Mucosa of descending colon (tissue), 3 donors: ENCODE results near the gene PIK3R2. TPM values are rescaled to one million over a fixed set of nuclear protein-coding genes. Genes with fewer than 3 reads are reported as not detected.

Source experiments
- ATAC-seq: fragments of 200-7000 bp; cut with Tn5 transposase; one replicate; pipeline ENCODE4 v1.9.1; 2020; ENCODE audit warnings: mild to moderate bottlenecking, moderate library complexity
- DNase-seq, 3 donors: peaks; one replicate each; pipeline ENCODE4 v3.0.0-alpha.2; 2020
- H3K36me3 ChIP-seq: fragments of 200-600 bp; one replicate; pipeline ENCODE4 v1.8.0; 2021; ENCODE audit warnings: low read depth, mild to moderate bottlenecking
- H3K4me1 ChIP-seq: fragments of 200-600 bp; one replicate; pipeline ENCODE4 v1.8.0; 2021; ENCODE audit warnings: low read depth, mild to moderate bottlenecking
- H3K4me3 ChIP-seq: fragments of 200-600 bp; one replicate; pipeline ENCODE4 v1.8.0; 2021; ENCODE audit warnings: mild to moderate bottlenecking
- H3K9me3 ChIP-seq: fragments of 200-600 bp; one replicate; pipeline ENCODE4 v1.8.0; 2021; ENCODE audit warnings: mild to moderate bottlenecking
- CTCF ChIP-seq: fragments of 200-600 bp; IDR thresholded peaks from one replicate; pipeline ENCODE4 v1.8.0; 2022; ENCODE audit warnings: antibody characterized with exemption, mild to moderate bottlenecking
- intact Hi-C, 2 donors: fragments of 100-400 bp; cut with DNase I in 1 of 2; cut with micrococcal nuclease in 1 of 2; formaldehyde crosslinking; loops; one replicate each; pipeline versions ENCODE4 v1.11.0 to v1.11.1; 2022; cut with DNase I, micrococcal nuclease
- total RNA-seq, 3 donors: library from RNA; stranded (reverse); fragmentation: NEBNext Ultra II Directional in 2 of 3; extraction: Animal tissue kit (Norgen Biotek cat#: 25700) in 2 of 3; gene quantifications; one replicate each; pipeline versions ENCODE4 v1.2.1 to v1.2.4, GENCODE V29; 2021 to 2023
- donor health status: DM: no; HTN: no; CAD: no; lungs with moderate emphysema.
- donor health status: DM: no; HTN: no; CAD: no.
- donor health status: DM: no; HTN: yes; CAD: no.

Gene PIK3R2
- total RNA-seq, 3 donors from 2014 or later, result 31.6 to 40.0 (median 35.2) TPM

DNA sequence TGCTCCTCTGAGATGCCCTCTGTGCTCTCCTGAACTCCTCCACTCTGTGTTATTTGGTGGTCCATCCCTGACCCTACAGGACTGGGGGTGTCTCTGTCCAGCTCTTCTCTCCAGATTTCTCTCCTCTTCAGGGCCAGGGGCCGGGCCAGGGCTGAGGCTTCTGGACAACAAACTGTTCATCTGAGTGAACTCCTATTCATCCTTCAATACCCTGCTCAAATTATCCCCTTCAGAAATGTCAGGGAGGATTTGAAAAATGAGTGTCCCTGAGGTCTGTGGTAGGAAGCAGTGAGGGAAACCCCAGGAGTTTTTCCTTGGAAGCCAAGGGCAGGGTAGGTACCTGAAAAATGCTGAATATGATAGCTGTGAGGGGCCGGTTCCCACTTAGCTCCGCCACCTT is 65.6 kb downstream of the PIK3R2 start:
- no peaks in the 10 kb centered on the region for H3K36me3 ChIP-seq
- H3K4me3 ChIP-seq, result no peak overlapping the region
- H3K4me1 ChIP-seq, result no peaks in the 10 kb centered on the region
- intact Hi-C loops, result no loop called here
- H3K9me3 ChIP-seq, result no peaks in the 10 kb centered on the region
- ATAC-seq (no peak), DNase-seq (no peak)
- TF ChIP-seq CTCF, result no peak

Other genes with a start within 250 kb of the PIK3R2 start
- 10 to 100 TPM; 30.2 to 78.4 (median 56.3) TPM for gene CCDC124, start 220.1 kb upstream of the PIK3R2 start, total RNA-seq
- gene KCNN1, start 186.1 kb upstream of the PIK3R2 start, total RNA-seq, result under 1 TPM in 1 of 3 donors, not detected in 2; 0.79 TPM
- gene ARRDC2, start 145.0 kb upstream of the PIK3R2 start, total RNA-seq, result 10 to 100 TPM; 26.4 to 31.1 (median 30.8) TPM
- gene IL12RB1, start 66.2 kb upstream of the PIK3R2 start, total RNA-seq, result 1 to 10 TPM; 1.8 to 4.0 (median 2.2) TPM
- 10 to 100 TPM; 25.2 to 37.3 (median 34.7) TPM for gene MAST3, start 55.4 kb upstream of the PIK3R2 start, total RNA-seq
- 100 to 1,000 TPM in 1 of 3 donors, 10 to 100 TPM in 2; 46.6 to 122 (median 49.4) TPM for gene IFI30, start 20.6 kb downstream of the PIK3R2 start, total RNA-seq
- gene MPV17L2, start 40.1 kb downstream of the PIK3R2 start, total RNA-seq, result 10 to 100 TPM in 2 of 3 donors, 1 to 10 TPM in 1; 6.7 to 12.4 (median 12.0) TPM
- 1 to 10 TPM; 5.7 to 7.6 (median 6.8) TPM for gene RAB3A, start 50.9 kb downstream of the PIK3R2 start, total RNA-seq
- gene PDE4C, start 73.3 kb downstream of the PIK3R2 start, total RNA-seq, result 1 to 10 TPM; 2.5 to 7.7 (median 6.2) TPM
- gene IQCN, start 121.3 kb downstream of the PIK3R2 start, total RNA-seq, result 10 to 100 TPM in 1 of 3 donors, 1 to 10 TPM in 2; 4.4 to 10.6 (median 8.0) TPM
- gene JUND, start 128.5 kb downstream of the PIK3R2 start, total RNA-seq, result 100 to 1,000 TPM; 267 to 328 (median 295) TPM
- 100 to 1,000 TPM in 2 of 3 donors, 10 to 100 TPM in 1; 86.3 to 158 (median 124) TPM for gene LSM4, start 169.9 kb downstream of the PIK3R2 start, total RNA-seq
- 10 to 100 TPM; 77.1 to 97.4 (median 91.5) TPM for gene PGPEP1, start 187.4 kb downstream of the PIK3R2 start, total RNA-seq
- gene GDF15, start 233.0 kb downstream of the PIK3R2 start, total RNA-seq, result 10 to 100 TPM; 13.8 to 28.2 (median 20.4) TPM
- gene LRRC25, start 244.5 kb downstream of the PIK3R2 start, total RNA-seq, result 1 to 10 TPM; 2.1 to 8.8 (median 5.8) TPM